Small intestine (tissue), 16 donors: ENCODE data around the gene ZNF573. TPM values are rescaled to one million over a fixed set of nuclear protein-coding genes. Genes with fewer than 3 reads are reported as not detected.
"Not testable (repeated sequence)": the region's sequence is repeated elsewhere in the genome, so short reads cannot be mapped to it uniquely, and the experiment has no call there.

ENCODE experiments used
- DNase-seq, 2 donors: peaks; one replicate each; pipeline versions ENCODE4 v3.0.0 to v3.0.0-alpha.2; 2013
- FAIRE-seq: peaks from 2 replicates; lab custom pipeline; 2012; peaks lifted over from hg19 to GRCh38; lab: Jason Lieb, UNC
- H3K27ac ChIP-seq, 3 donors: one replicate each; pipeline ENCODE4 v1.5.1; 2013; ENCODE audit warnings: low read length in 2 of 3, mild to moderate bottlenecking in 2 of 3, control low read depth in 1 of 3, inconsistent platforms in 1 of 3, low read depth in 1 of 3, moderate library complexity in 1 of 3
- H3K27me3 ChIP-seq, 3 donors: one replicate each; pipeline ENCODE4 v1.6.1; 2013; ENCODE audit warnings: low read length in 3 of 3, inconsistent platforms in 1 of 3; ENCODE audit not compliant: control insufficient read depth in 3 of 3, insufficient read depth in 3 of 3
- H3K36me3 ChIP-seq, 3 donors: one replicate each; pipeline ENCODE4 v1.6.1; 2013; ENCODE audit warnings: low read length in 3 of 3, inconsistent platforms in 1 of 3, low read depth in 1 of 3, mild to moderate bottlenecking in 1 of 3, moderate library complexity in 1 of 3; ENCODE audit not compliant: control insufficient read depth in 3 of 3, insufficient read depth in 2 of 3
- H3K4me1 ChIP-seq, 3 donors: one replicate each; pipeline ENCODE4 v1.6.1; 2013; ENCODE audit warnings: low read length in 2 of 3, inconsistent platforms in 1 of 3, low read depth in 1 of 3, mild to moderate bottlenecking in 1 of 3, moderate library complexity in 1 of 3; ENCODE audit not compliant: control insufficient read depth in 3 of 3, insufficient read depth in 2 of 3
- H3K4me3 ChIP-seq, 3 donors: one replicate each; pipeline ENCODE4 v1.5.1; 2013; ENCODE audit warnings: low read length in 3 of 3, control low read depth in 1 of 3, inconsistent platforms in 1 of 3, low read depth in 1 of 3, mild to moderate bottlenecking in 1 of 3, moderate library complexity in 1 of 3
- H3K9me3 ChIP-seq, 2 donors: one replicate each; pipeline ENCODE4 v1.6.1; 2013; ENCODE audit warnings: low read depth in 1 of 2, low read length in 1 of 2; ENCODE audit not compliant: control insufficient read depth in 2 of 2, insufficient read depth in 1 of 2
- WGBS, 3 donors: extraction: QIAGEN DNeasy Blood & Tissue Kit; methylation state at CpG; one replicate each; pipeline ENCODE4 v1.1.7; 2013; 5-methylcytosine and 5-hydroxymethylcytosine counted together
- long read RNA-seq, 10 donors: transcript quantifications; one replicate each; lab custom pipeline, GENCODE V29; 2026
- polyA plus RNA-seq, 4 donors: library from polyadenylated mRNA; stranded (reverse) in 3 of 4; unstranded in 1 of 4; fragments of 200-250 nt in 3 of 4; fragments of 120-200 nt in 1 of 4; gene quantifications; one replicate each; pipeline versions ENCODE4 v1.2.1 to v1.2.3, GENCODE V29; 2013
- donor health status: healthy with polysubstance abuse.
- donor health status: control.
- donor health status: control.
- donor health status: Bipolar disorder and iron deficiency.
- donor health status: healthy.

The ZNF573 gene
- 1 to 10 TPM in 3 of 4 donors, not detected in 1; 1.3 to 7.9 (median 1.6) TPM for polyA plus RNA-seq
- long read RNA-seq, donor 1, partial matches to known transcripts, result 36 of 36 reads
- long read RNA-seq, donor 1, other reads (novel, unspliced or antisense), result 0 of 36 reads
- long read RNA-seq, donor 2, result 0 reads
- long read RNA-seq, donor 3, partial matches to known transcripts, result 21 of 21 reads
- long read RNA-seq, donor 3, other reads (novel, unspliced or antisense), result 0 of 21 reads
- long read RNA-seq, donor 4, result 0 reads
- long read RNA-seq, donor 5, partial matches to known transcripts, result 16 of 16 reads
- long read RNA-seq, donor 5, other reads (novel, unspliced or antisense), result 0 of 16 reads
- long read RNA-seq, donor 6, partial matches to known transcripts, result 9 of 9 reads
- long read RNA-seq, donor 6, other reads (novel, unspliced or antisense), result 0 of 9 reads
- long read RNA-seq, donor 7, result 0 reads
- long read RNA-seq, donor 8, result 0 reads
- long read RNA-seq, donor 9, result 0 reads
- long read RNA-seq, donor 10, partial matches to known transcripts, result 0 of 2 reads
- long read RNA-seq, donor 10, other reads (novel, unspliced or antisense), result 0 of 2 reads

DNA sequence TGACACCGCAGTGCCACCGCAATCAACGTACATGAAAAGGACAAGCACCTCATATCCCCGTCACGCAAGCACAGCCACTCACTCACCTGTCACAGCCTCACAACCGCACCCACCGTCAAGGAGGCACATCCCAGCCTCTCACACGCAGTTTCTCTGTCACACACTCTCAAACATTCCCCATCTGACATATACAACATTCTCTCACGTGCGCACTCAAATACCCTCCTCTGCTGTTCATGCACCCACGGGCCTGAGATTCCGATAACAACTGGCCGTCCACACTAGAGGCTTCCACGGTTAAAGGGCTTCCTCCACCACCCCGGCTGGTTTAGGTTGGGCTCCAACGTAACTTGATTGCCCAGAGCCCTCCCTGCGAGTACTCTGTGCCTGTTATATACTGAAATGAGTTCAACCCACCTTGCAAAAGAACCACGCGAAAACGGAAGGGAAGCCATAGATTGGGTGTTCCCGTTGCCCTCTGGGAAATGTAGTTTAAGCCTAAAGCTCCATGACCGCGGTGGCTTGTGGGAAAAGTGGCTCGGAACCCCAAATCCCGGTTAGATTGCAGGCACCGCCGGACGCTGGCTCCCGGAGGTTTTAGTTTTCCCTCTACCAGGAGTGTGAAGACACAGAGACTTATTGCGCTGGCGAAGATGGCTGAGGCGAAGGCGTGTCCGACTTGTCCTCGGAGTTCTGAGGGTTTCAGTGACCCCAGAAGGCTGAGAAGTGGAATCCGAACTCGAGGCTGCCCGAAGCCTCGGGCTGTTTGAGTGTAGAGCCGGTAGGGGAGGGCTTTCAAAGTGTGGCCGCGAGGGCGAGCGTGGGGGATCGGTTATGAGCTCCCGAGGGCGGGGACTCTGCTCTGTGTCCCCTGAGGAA, at the start of gene ZNF573:
Gene ZNF573 (minus strand): TSS at position 460 of the 879 bp plus-strand sequence. CDS start 5,857 bp downstream, outside the sequence.
- WGBS, 3 donors, result 0% methylated on average over 47 of the region's 47 CpGs
- no peak for FAIRE-seq
- Histone ChIP-seq H3K9me3 (peaks cover 0 to 8% of the 10 kb centered on the region in 2 donors), H3K4me1 (peaks cover 0 to 3% (median 0%) of the 10 kb centered on the region in 3 donors), H3K27me3 (no peaks in the 10 kb centered on the region), H3K4me3 (peak within 1 kb of the TSS; percentile 61 to 79 (median 66)), H3K27ac (peak within 1 kb of the TSS; percentile 69 to 96 (median 89)), H3K36me3 (peaks cover 0 to 2% (median 0%) of the 10 kb centered on the region in 3 donors)
- DNase-seq, result peak; percentile 92 to 95

DNA sequence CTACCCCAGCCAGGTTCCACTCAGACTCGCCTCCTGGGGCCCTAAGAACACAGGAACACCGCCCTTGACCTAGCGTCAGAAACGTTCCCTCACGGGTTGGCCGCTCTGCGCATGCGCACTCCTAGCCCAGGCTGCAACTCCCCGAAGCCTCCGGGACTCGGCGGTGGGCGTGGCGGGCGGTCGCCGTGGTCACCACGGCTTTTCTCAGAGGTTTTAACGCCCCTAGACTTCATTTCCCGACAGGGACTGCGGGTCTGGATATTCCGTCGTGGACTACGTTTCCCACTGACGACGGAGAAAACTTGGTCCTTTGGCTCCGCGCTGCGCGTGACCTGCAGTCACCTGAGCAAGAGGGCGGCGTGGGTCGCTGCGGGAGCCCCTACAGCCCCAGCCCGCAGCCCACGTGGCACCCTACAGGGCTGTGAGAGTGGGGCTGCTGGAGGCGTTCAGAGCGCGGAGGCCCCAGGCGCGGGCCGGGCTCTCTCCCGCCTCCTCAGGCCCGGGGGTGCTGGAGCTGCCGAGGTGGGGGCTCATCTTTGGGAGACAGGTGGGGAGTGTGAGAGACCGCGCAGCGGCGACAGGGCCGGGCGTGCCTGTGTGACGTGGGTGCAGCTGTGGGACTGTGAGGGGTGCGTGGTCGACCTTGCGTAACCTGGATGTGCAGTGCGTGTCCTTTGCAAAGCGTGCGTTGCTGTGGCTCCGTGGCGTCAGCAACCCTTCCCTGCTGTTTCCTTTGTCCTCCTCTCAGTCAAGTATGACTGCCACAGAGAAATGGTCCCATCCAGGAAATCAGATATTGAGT, 38.0 kb upstream of the ZNF573 start:
- Histone ChIP-seq H3K4me3 (peak overlapping the region; percentile 8 to 74 (median 28)), H3K27me3 (no peaks in the 10 kb centered on the region), H3K27ac (peak overlapping the region in 1 of 3 donors; percentile 32), H3K4me1 (no peaks in the 10 kb centered on the region), H3K36me3 (peaks cover 0 to 4% (median 0%) of the 10 kb centered on the region in 3 donors), H3K9me3 (peaks cover 0 to 31% of the 10 kb centered on the region in 2 donors)
- peak; percentile 24 to 90 for DNase-seq
- WGBS, 3 donors, result 4 to 22% (median 12%) methylated on average over 59 to 60 of the region's 60 CpGs
- FAIRE-seq, result no peak

DNA sequence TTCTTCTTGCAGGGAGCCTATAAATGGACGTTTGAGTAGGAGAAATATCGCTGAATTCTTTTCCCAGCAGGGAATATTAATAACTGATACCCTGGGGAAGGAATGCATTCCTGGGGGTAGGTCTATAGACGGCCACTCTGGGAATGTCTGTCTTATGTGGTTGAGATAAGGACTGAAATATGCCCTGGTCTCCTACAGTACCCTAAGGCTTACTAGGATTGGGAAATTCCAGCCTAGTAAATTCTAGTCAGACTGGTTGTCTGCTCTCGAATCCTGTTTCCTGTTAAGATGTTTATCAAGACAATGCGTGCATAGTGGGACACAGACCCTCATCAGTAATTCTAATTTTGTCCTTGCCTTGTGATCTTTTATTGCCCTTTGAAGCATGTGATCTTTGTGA, 36.2 kb upstream of the ZNF573 start:
- DNase-seq, FAIRE-seq, H3K27me3 ChIP-seq, H3K4me1 ChIP-seq, H3K36me3 ChIP-seq, H3K27ac ChIP-seq, H3K4me3 ChIP-seq: not testable (repeated sequence)
- 81 to 84% (median 83%) methylated on average over 5 of the region's 5 CpGs for WGBS, 3 donors
- H3K9me3 ChIP-seq, result peaks cover 0 to 36% of the 10 kb centered on the region in 2 donors

DNA sequence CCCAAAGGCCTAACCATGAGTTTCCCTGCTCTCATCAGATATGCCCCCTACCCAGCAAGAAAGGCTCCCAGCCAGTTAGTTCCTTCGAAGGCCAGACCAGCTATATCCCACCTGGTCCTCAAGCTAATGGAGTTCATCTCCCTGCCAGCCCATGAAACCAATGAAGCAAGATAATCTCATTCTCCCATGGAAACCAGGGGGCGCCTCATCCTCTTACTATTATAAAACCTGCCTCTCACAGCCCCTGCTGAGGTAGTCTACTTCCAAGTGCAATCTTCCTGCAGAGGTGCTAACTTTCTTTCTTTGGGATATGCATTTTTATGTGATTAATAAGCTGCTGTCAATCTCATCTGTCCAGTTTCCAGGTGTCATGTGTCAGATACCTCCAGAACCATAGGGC, 34.0 kb upstream of the ZNF573 start:
- Histone ChIP-seq H3K27ac (no peak overlapping the region), H3K9me3 (peaks cover 0 to 34% of the 10 kb centered on the region in 2 donors), H3K4me3 (no peak overlapping the region), H3K36me3 (no peaks in the 10 kb centered on the region), H3K27me3 (no peaks in the 10 kb centered on the region), H3K4me1 (no peaks in the 10 kb centered on the region)
- DNase-seq (no peak), FAIRE-seq (no peak)
- 80 to 83% (median 82%) methylated on average over 2 of the region's 2 CpGs for WGBS, 3 donors

DNA sequence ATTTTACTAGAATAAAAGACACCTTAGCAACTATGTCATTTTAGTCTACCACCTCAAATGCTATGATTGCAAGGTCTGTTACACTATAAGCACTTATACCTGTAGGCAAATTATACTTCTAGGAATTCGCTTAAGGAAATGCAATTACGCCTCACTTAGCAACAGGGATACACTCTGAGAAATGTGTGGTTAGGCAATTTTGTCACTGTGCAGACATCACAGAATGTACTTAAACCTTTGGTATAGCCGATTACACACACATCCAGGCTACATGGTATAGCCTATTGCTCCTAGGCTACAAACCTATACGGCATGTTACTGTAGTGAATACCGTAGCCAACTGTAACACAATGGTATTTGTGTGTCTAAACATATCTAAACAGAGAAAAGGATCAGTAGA, 30.0 kb upstream of the ZNF573 start:
- no peak for FAIRE-seq
- 90 to 96% (median 92%) methylated on average over 5 of the region's 5 CpGs for WGBS, 3 donors

DNA sequence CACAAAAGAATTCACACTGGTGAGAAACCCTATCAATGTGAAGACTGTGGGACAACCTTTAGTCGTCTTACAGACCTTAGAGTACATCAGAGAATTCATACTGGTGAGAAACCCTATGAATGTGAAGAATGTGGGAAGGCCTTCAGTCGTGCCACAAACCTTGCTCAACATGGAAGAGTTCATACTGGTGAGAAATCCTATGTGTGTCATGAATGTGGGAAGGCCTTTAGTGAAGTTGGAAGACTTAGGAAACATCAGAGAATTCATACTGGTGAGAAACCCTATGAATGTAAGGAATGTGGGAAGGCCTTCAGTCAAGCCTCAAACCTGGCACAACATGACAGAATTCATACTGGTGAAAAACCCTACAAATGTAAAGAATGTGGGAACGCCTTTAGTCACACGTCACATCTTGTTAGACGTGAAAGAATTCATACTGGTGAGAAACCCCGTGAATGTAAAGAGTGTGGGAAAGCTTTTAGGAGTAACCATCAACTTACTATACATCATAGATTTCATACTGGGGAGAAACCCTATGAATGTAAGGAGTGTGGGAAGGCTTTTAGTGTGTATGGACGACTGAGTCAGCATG, 24.0 kb upstream of the ZNF573 start:
- Histone ChIP-seq H3K27me3 (peaks cover 0 to 2% (median 0%) of the 10 kb centered on the region in 3 donors), H3K4me1 (no peaks in the 10 kb centered on the region), H3K36me3 (no peaks in the 10 kb centered on the region), H3K27ac (no peak overlapping the region), H3K9me3 (peaks cover 2 to 47% of the 10 kb centered on the region in 2 donors), H3K4me3 (no peak overlapping the region)
- FAIRE-seq (no peak), DNase-seq (no peak)
- 75 to 78% (median 76%) methylated on average over 7 of the region's 7 CpGs for WGBS, 3 donors

More for the DNA sequence above, 30.0 kb upstream of the ZNF573 start:
- no peaks in the 10 kb centered on the region for H3K36me3 ChIP-seq
- no peak for DNase-seq
- no peak overlapping the region for H3K4me3 ChIP-seq
- peaks cover 0 to 36% of the 10 kb centered on the region in 2 donors for H3K9me3 ChIP-seq
- H3K27me3 ChIP-seq, result peaks cover 0 to 1% (median 0%) of the 10 kb centered on the region in 3 donors
- no peak overlapping the region for H3K27ac ChIP-seq
- H3K4me1 ChIP-seq, result no peaks in the 10 kb centered on the region

DNA sequence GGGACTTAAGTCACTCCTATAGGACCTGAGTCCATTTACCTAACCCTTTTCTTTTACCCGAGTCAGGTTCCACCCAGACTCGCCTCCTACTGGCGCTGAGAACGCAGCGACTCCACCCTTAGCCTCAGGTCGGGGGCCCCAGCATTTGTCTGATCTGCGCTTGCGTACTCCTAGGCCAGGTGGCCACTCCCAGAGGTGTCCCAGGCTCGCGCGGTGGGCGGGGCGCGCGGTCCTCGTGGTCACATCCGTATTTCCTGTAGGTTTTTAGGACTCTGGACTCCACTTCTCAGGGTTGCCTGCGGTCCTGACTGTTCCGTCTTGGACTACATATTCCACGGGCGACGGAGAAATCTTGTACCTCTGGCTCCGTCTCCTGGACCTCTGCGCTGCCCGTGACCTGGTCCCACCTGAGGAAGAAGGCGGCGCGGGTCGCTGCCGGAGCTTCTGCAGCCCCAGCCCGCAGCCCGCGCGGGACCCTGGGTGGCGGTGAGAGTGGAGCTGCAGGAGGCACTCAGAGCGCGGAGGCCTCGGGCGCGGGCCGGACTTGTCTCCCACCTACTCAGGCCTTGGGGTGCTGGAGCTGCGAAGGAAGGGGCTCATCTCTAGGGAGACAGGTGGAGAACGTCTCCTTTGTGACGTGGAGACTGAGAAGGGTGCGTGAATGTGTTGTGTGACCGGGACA, 11.0 kb upstream of the ZNF573 start:
- H3K36me3 ChIP-seq, result no peaks in the 10 kb centered on the region
- H3K9me3 ChIP-seq, result peaks cover 3 to 42% of the 10 kb centered on the region in 2 donors
- 54 to 63% (median 61%) methylated on average over 46 of the region's 46 CpGs for WGBS, 3 donors
- H3K4me1 ChIP-seq, result no peaks in the 10 kb centered on the region
- FAIRE-seq (no peak), DNase-seq (no peak)
- no peak overlapping the region for H3K27ac ChIP-seq
- H3K4me3 ChIP-seq, result no peak overlapping the region
- no peaks in the 10 kb centered on the region for H3K27me3 ChIP-seq
